GM19240 (cell line): ENCODE results near the gene RPL32.
A peak's percentile ranks its signal among the peaks of the same experiment; 100 is the strongest.
"Not testable (repeated sequence)": the region's sequence is repeated elsewhere in the genome, so short reads cannot be mapped to it uniquely, and the experiment has no call there.

Experiments
- DNase-seq: peaks from one replicate; pipeline ENCODE4 v3.0.0; 2011; ENCODE audit warnings: low spot score; ENCODE audit not compliant: insufficient read length

Gene RPL32

DNA sequence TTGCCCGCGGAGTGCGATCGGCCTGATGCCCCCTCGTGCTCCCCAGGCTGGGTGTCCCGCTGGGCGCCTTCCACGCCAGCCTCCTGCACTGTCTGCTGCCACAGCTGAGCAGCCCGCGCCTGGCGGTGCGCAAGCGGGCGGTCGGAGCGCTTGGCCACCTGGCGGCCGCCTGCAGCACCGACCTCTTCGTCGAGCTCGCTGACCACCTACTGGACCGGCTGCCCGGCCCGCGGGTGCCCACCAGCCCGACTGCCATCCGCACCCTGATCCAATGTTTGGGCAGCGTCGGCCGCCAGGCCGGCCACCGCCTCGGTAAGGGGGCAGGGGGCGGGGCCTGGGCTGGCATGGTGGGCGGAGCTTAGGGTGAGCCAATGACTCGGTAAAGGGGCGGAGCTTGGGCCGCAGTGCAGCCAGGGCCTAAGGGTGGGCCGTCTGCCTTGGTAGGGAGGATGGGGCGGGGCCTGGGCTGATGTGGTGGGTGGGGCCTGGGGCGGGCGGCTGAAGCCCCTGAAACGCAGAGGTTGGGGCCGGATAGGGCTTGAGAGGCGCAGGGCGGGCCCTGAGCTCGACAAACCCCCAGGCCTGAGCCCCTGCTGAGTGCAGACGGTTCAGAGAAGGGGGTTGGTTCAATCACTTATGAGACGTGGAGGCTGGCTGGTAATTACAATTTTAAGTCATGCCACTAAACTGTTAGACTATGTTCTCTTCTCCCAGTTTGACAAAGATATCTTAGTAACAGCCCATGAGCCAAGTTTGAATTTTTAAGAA is 31.2 kb downstream of the RPL32 start:
- peak; percentile 94 for DNase-seq

DNA sequence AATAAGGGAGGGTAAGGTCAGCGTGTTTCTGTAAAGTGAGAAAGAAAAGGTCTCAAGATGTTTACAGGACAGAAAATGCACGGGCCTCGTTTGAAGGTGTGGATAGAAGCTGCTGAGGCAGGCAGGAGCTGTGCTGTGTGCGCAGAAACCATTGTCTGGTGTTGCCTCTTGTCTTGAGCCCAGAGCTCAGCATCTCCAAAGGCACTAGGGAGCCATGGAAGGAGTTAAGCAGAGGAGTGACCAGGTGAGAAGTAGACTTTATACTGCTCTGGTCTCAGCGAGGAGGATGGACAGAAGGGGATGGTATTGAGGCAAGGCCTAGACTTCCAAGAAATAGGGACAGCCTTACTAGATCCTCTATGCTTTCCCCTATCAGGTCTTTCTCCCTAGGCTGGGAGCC is 31.9 kb downstream of the RPL32 start:
- DNase-seq = no peak

DNA sequence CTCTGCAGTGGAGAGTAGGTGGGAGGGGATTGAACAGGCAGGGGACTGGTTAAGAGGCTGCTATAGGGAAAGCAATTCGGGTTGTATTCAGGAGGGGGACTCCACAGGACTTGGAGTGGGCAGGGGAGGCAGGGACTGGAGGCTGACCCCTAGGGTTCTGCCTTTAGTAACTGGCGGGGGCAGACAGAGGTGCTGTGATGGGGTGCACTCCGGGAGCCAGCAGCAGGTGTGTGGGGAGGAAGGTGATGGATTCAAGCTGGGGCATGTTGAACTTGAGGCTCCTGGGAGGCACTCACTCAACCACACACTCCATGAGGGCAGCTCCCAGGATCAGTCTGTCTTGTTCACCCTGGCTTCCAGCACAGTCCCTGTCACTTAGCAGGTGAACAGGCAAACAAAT is 32.4 kb downstream of the RPL32 start:
- DNase-seq = no peak

DNA sequence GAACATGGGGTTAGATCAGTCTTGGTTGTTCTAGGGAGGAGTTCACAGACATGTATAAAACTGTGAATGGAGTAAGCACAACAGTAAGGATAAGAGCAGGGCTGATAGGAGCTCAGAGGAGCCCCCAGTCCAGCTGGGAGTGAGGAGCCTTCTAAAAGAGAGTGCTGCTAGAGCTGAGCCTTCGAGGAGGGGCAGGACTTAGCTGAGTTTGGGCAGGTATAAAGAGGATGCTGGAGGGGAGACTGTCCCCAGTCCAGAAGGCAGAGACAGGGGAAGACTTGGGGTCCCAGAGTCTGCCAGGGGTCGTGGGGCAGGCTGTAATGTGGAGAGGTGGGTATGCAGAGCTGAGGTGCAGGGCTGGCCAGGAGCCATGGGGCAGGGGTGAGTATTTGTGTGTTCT is 32.8 kb downstream of the RPL32 start:
- DNase-seq = no peak

DNA sequence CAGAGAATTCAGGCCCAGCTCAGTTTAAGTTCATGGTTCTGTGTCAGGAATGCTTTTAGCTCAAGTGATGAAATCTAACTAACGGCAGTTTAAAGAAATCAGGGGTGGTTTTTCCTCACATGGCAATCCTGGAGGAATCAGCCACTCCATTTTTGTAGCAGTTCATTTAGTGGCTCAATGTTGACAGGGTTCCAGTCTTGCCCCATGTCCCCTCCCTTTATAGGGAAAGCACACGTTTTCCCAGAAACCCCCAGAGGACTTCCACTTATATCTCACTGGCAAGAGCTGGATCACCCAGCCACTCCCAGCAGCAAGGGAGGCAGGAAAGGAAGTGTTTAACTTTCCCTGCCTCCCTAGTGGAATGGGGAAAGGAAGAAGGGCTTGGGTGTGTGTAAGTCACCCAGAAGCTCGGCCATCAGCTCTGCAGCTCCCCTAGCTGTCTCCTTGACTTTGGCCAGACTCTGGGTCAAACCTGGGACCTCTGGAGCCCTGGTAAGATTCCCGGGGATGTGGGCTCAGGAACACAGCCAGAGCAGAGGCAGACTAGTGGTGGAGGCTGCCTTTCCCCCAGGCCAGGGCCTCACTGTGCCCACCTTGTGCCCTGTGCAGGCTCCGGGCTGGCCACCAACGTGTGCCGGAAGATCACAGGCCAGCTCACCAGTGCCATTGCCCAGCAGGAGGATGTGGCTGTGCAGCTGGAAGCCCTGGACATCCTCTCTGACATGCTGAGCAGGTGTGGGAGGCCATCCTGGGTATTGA is 33.6 kb downstream of the RPL32 start:
- no peak for DNase-seq

DNA sequence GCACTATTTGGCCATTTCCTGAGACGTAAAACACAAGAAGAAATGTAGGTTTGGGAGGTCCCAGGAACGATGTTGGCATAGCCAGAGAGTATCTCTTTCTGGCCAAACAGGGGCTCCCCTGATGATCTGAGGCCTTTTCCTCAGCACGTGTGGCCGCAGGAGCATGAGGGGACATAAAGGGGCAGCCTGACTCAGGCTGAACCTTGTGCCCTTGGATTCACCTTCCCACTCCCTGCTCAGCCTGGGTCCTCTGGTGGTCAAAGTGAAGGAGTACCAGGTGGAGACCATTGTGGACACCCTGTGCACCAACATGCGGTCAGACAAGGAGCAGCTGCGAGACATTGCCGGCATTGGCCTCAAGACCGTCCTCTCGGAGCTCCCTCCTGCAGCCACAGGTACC is 34.3 kb downstream of the RPL32 start:
- no peak for DNase-seq

DNA sequence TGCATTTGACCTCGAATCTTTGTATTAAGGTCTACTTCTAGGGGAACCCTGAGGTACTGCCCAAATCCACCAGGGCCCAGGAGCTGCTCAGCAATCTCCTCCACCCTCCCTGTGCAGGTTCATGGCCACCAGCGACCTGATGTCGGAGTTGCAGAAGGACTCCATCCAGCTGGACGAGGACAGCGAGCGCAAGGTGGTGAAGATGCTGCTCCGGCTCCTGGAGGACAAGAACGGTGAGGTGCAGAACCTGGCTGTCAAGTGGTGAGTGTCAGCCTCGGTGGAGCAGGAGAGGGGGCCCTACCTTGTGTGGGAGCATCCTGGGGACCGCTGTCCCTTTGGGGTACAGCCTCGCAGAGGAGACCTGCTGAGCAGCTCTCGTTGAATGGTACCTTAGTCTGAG is 38.0 kb downstream of the RPL32 start:
- DNase-seq = no peak

DNA sequence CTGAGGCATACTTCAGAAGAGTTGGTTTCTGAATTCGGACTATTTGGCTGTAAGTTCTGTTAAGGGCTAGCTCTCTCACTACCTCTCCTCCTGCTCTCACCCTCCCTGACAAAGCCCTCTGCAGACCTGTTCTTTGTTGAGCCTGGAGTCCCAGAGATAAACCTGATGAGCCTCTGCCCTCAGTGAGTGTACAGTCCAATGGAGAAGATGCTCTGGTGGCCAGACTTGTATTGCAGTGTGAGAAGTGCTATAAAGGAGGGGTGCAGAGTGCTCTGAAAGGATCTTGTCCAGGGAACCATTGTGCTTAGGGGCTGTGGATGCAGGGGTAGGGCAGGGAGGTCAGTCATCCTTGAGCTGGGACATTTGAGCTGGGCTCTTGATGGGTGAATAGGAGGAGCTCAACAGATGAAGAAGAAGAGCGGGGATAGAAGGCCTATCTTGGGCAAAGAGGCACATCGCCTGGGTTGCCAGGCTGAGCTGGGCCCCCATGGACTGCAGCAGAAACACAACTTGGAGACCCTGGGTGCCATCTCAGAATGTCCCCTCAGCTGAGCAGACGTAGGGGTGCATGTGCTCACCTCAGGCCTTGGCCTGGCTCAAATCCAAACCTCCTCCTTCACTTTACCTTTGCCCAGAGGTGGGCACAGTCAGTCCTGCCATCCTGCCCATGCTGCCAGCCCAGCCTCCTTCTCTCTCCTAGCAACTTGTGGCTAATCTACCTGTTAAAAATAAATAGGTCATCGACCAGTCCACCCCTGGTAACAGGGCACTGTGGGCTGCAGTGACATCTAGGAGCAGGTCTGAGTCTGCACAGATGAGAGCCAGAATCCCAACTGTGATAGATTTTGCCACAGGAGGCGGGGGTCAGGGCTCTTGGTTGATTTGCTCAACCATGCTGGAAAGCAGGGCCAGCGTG is 41.6 kb downstream of the RPL32 start:
- DNase-seq = no peak

DNA sequence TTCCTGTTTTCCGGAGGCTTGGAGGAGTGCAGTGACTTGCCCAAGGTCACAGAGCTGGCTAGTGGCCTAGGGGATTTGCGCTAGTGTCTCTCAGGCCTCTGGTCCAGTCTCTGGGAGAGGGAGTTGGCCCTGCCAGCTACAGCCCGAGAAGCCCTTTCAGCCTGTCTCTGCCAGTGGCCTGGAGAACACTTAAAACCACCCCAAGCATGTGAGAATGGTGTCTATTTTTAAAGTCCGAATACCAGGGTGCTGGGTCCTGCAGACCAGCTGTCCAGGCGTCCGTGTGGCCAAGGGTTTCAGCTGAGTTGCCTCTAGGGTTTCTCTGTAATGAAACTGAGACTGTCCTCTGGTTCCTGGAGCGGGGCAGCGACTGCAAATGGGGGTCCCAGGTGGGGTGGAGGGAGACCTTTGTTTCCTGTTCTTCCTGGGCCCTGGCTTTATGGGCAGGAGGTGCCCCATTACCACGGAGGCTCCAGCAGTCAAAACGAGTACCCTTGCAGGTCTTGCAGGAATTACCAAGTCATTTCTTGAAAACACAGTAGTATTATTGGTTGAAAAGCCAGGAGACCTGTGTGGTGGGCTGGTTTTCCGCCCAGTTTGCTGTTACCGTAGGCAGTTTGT is 42.7 kb downstream of the RPL32 start:
- no peak for DNase-seq

DNA sequence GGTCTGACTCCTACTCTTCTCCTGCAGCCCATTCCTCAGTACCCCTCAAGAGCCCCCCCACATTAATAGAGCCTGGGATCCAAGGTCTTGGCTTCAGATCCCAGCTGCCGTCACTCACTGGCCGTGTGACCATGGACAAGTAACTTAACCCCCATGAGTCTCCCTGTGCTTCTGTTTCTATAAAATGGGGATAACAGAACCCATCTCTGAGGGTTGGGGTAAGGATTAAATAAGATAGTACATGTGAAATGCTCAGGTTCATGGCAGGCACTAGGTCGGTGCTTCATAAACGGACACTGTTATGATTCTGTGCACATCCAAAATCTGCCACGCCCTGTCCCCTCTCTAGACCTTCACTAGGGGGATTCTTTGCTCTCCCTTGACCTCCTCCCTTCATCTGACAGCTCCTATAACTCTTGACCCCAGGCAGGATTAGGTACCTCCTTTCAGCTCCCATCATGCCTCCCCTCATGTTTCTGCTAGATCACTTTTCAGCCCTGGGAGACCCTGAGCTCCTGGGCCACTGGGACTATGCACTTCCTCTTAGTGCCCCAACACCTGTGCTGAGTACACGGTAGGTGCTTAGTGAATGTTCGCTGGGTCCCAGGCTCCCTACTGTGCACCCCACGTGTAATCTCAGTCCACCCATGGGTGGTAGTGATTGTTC is 43.3 kb downstream of the RPL32 start:
- DNase-seq = no peak

DNA sequence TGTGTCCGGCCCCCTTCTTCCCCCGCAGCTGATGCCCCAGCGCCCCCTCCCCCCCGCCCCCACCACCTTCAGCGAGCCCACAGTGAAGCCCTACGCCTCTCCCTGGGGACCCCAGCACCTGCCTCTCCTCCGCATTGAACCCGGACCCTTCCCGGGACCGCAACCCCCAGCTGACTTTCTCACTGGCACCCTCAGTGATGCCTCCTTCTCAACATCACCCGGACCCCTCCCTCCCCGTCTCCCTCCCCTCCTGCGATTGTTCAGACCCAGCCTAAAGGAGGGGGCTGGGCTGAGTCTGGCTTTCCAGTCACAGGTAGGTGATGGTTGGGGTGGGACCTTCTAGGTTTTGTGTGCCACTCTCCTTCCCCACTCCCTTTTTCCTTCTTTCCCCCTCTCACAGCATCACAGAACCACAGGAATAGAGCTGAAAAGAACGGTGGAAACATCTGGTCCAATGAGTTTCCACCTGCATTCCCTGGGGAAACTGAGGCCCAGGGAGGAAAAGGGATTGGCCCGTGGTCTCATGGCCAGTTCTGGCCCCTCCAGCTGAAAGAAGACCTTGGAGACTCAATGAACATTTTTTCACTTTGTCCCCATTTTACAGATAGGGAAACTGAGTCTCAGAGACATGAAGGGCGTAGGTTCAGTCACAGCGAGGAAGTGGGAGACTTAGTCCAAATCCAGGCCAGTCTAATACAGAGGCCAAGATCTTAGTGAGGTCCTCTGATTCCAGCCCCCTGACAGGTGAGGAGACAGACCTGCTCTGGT is 44.1 kb downstream of the RPL32 start:
- no peak for DNase-seq

DNA sequence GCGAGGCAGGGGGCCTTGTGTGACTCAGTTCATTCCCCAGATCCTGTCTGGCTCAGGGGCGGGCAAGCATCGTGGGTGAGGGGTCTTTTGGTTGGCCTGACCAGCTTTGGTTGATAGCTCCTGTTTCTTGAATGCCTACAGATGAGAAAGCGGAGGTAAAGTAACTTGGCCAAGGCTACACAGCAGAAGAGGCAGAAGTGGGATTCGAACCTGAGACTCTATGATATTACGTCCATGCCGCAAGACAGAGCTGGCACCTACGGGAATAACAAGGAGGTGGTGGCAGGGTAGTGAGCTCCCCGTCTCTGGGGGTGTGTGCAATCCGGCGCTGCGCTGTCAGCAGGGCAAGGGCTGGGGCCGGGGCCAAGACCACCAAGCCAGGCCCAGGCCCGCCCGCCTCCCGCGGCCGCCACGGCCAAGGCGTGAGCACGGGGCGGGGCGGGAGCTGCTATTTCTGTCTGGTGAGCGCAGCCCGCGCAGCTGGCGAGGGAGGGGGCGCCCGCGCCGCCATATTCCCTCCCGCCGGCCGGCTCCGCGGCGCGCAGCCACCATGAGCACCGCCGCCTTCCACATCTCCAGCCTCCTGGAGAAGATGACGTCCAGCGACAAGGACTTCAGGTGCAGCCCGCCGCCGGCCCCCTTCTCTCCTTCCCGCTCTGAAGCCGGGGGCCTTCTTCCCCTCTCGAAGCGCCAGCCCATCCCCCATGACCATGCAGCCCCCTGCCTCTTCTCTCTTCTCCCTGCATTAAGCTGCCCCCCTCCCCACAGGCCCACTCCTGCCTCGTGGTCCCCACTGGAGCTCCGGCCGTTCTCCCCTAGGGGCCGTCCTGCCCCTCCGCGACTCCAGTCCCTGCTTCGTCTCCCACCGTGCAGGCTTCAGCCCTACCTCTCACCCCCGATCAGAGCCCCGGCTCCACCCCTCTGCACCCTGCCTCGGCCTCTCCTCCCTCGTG is 44.9 kb downstream of the RPL32 start, which contains the start of gene CAND2:
CAND2 (plus strand) TSS at position 510 of the 953 bp plus-strand sequence; CDS start at position 551, 41 bp downstream.
- DNase-seq = no peak

DNA sequence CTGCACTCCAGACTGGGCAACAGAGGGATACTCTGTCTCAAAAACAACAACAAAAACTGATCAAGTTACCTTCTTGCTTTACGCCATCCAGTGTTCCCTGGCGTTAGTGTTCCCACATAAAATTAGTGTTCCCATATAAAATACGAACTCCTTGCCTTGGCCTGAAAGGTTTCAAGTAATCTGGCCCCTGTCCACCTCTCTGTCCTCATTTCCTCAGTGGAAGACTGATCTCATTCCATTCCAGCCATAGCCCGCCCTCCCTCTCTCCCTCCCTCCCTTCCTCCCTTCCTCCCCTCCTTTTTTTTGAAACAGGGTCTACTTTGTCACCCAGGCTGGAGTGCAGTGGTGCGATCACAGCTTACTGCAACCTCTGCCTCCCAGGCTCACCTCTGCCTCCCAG is 47.7 kb downstream of the RPL32 start:
- DNase-seq = no peak

DNA sequence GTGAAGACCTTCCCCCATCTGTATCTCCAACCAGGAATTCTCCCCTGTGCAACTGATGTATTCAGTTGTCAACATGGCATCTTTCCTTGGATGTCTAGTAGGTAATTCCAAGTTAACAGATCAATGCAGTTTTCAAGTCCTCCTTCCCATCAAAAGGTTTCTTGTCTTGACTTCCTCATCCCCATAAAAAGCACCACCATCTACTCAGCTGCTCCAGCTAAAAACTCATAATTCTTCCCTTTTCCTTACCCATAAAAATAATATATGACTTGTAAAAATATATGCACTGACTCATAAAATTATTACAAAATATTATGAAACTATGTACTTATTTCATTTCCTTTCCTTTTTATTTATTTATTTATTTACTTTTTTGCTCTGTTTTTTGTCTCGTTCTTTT is 49.9 kb downstream of the RPL32 start:
- no peak for DNase-seq

DNA sequence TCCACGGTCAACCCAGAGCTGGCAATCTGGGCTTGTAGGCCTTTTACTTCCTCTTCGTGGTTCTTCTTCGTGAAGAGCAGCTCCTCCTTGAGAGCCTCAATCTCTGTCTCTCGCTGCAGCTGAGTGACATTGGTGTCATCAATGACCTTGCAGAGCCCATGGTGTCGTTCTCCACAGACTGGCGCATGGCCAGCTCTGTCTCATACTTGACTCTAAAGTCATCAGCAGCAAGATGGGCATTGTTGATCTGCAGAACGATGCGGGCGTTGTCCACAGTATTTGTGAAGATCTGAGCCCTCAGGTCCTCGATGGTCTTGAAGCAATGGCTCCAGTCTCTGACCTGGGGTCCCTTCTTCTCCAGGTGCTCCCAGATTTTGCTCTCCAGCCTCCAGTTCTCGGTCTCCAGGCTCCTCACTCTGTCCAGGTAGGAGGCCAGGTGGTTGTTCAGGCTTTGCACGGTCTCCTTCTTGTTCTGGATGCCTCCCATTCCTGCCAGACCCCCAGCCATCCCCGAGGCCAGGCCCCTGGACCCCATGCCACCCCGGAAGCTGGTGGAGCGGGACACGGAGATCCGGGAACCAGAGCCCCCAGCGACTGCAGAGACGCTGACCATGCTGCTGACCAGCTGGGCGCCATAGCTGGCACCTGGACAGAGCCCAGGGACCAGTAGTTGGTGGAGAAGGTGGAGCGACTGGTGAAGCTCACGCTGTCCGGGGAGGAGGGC is 53.2 kb downstream of the RPL32 start:
- not testable (repeated sequence) for DNase-seq

DNA sequence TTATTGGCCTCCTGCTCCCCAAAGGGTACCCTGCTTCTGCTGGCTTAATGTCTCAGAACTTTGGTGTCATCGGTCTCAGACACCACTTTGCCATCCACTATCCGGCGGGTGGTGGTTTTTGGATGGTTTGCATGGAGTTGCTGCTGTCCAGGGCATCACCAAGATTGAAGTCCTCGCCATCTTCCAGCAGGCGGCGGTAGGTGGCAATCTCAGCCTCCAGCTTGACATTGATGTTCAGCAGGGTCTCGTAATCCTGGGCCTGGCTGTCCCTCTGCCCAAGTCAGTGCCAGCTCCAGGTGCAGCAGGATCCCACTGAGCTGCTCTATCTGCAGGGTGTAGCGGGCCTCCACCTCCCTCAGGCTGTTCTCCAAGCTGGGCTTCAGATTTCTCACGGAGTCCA is 54.0 kb downstream of the RPL32 start:
- DNase-seq = not testable (repeated sequence)

DNA sequence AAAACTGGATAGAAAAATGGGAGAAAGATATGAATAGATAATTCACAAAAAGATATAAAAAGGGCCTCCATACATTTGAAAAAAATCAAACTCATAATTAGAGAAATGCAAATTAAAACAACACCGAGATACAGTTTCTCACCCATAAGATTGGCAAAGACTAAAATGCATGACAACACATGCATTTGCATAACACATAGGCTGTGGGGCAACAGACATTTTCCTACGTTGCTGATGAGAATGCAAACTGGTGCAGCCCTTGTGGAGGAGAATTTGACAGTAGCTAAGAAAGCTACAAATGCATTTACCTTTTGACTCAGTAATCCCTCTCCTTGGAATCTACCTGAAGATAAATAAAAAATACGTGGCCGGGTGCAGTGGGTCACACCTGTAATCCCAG is 56.3 kb downstream of the RPL32 start:
- DNase-seq = no peak
